SK-N-SH (cell line): ENCODE data around the gene C8G. TPM values are rescaled to one million over a fixed set of nuclear protein-coding genes. Genes with fewer than 3 reads are reported as not detected.

ENCODE experiments used
- CTCF ChIA-PET: fragments of 300-600, 350-600 bp; formaldehyde crosslinking; extraction: SDS; loops from one replicate; lab custom pipeline; 2021; lab: Yijun Ruan, JAX
- POLR2A ChIA-PET: fragments of 350-600 bp; sonication (Branson Sonifier 250); formaldehyde crosslinking; extraction: SDS; loops from one replicate; lab custom pipeline; 2020; ENCODE audit warnings: antibody characterized with exemption, inconsistent platforms; lab: Yijun Ruan, JAX
- DNase-seq: peaks from one replicate; pipeline ENCODE4 v3.0.0; 2012
- H2AFZ ChIP-seq: fragments of 200-600 bp; sonication (generic); 2 replicates; pipeline ENCODE4 v1.8.1; 2016; ENCODE audit warnings: antibody characterized with exemption, mild to moderate bottlenecking, low read depth
- H3F3A ChIP-seq: fragments of 200-600 bp; sonication (generic); replicated peaks from 2 replicates; pipeline ENCODE3; 2016; ENCODE audit warnings: antibody characterized with exemption, mild to moderate bottlenecking; ENCODE audit not compliant: insufficient read depth
- H3K27ac ChIP-seq, 2 experiments: fragments of 200-500 bp in 1 of 2; fragments of 200-600 bp in 1 of 2; sonication (Bioruptor generic) in 1 of 2; sonication (generic), shearing (Covaris generic) in 1 of 2; 2 replicates each; pipeline versions ENCODE4 v1.5.1 to v1.6.1; 2014 to 2016; ENCODE audit warnings: low read depth in 2 of 2, inconsistent platforms in 1 of 2, low read length in 1 of 2, mild to moderate bottlenecking in 1 of 2, mixed read lengths in 1 of 2
- H3K27me3 ChIP-seq: fragments of 200-600 bp; sonication (generic), shearing (Covaris generic); 2 replicates; pipeline ENCODE4 v1.6.1; 2016; ENCODE audit warnings: mixed run types; ENCODE audit not compliant: insufficient read depth
- H3K36me3 ChIP-seq, 2 experiments: fragments of 200-500 bp in 1 of 2; fragments of 200-600 bp in 1 of 2; sonication (Bioruptor generic) in 1 of 2; sonication (generic) in 1 of 2; replicated peaks in 1 of 2; 2 replicates each; pipeline versions ENCODE3 to v1.5.1; 2014 to 2016; ENCODE audit warnings: low read length in 1 of 2, mild to moderate bottlenecking in 1 of 2; ENCODE audit not compliant: insufficient read depth in 2 of 2, control insufficient read depth in 1 of 2
- H3K4me1 ChIP-seq, 2 experiments: fragments of 200-500 bp in 1 of 2; fragments of 200-600 bp in 1 of 2; sonication (Bioruptor generic) in 1 of 2; sonication (generic), shearing (Covaris generic) in 1 of 2; 2 replicates each; pipeline versions ENCODE4 v1.5.1 to v1.6.1; 2014 to 2016; ENCODE audit warnings: low read depth in 1 of 2, low read length in 1 of 2, mixed run types in 1 of 2; ENCODE audit not compliant: insufficient read depth in 2 of 2, control insufficient read depth in 1 of 2
- H3K4me2 ChIP-seq: fragments of 200-600 bp; sonication (generic), shearing (Covaris generic); 2 replicates; pipeline ENCODE4 v1.6.1; 2017; ENCODE audit warnings: mixed run types
- H3K4me3 ChIP-seq, 2 experiments: fragments of 200-500 bp in 1 of 2; fragments of 200-600 bp in 1 of 2; sonication (Bioruptor generic) in 1 of 2; sonication (generic), shearing (Covaris generic) in 1 of 2; 2 replicates each; pipeline versions ENCODE4 v1.5.1 to v1.8.1; 2014 to 2016; ENCODE audit warnings: low read depth in 2 of 2, inconsistent platforms in 1 of 2, low read length in 1 of 2, mild to moderate bottlenecking in 1 of 2, mixed read lengths in 1 of 2, moderate library complexity in 1 of 2
- H3K79me2 ChIP-seq: fragments of 200-600 bp; sonication (generic); 2 replicates; pipeline ENCODE4 v1.8.1; 2017; ENCODE audit warnings: mild to moderate bottlenecking; ENCODE audit not compliant: insufficient read depth
- H3K9ac ChIP-seq: fragments of 200-600 bp; sonication (generic); 2 replicates; pipeline ENCODE4 v1.6.1; 2017; ENCODE audit warnings: mixed run types
- H3K9me2 ChIP-seq: fragments of 200-600 bp; sonication (generic); 2 replicates; pipeline ENCODE4 v1.6.1; 2017; ENCODE audit warnings: mixed run types
- H3K9me3 ChIP-seq: fragments of 200-600 bp; sonication (generic); 2 replicates; pipeline ENCODE4 v1.6.1; 2017; ENCODE audit warnings: mixed run types, mild to moderate bottlenecking, moderate library complexity
- H4K20me1 ChIP-seq: fragments of 200-600 bp; sonication (generic); 2 replicates; pipeline ENCODE4 v1.6.1; 2017; ENCODE audit warnings: mild to moderate bottlenecking, mixed run types; ENCODE audit not compliant: insufficient read depth
- CHD2 ChIP-seq: fragments of 150-350 bp; IDR thresholded peaks from 2 replicates; pipeline ENCODE4 v1.6.1; 2018; ENCODE audit warnings: low read length; ENCODE audit not compliant: partially characterized antibody
- ELF1 ChIP-seq: IDR thresholded peaks from 2 replicates; pipeline ENCODE4 v1.4.0; 2012
- EZH2phosphoT487 ChIP-seq: fragments of 200-600 bp; sonication (generic); IDR thresholded peaks from 2 replicates; pipeline ENCODE4 v1.6.1; 2017; ENCODE audit warnings: low read depth, mixed run types, mild to moderate bottlenecking, antibody characterized with exemption, moderate library complexity, borderline replicate concordance
- FOSL2 ChIP-seq: IDR thresholded peaks from 2 replicates; pipeline ENCODE4 v1.4.0; 2012; ENCODE audit warnings: low read depth, mild to moderate bottlenecking, moderate library complexity, borderline replicate concordance
- FOXJ3 ChIP-seq: sonication (generic); formaldehyde crosslinking; IDR thresholded peaks from 2 replicates; pipeline ENCODE4 v1.5.1; 2020; ENCODE audit warnings: mild to moderate bottlenecking, missing genetic modification reagents
- GABPA ChIP-seq: IDR thresholded peaks from 2 replicates; pipeline ENCODE4 v1.4.0; 2012; ENCODE audit warnings: low read depth, mild to moderate bottlenecking
- GATA2 ChIP-seq: sonication (generic); formaldehyde crosslinking; IDR thresholded peaks from 2 replicates; pipeline ENCODE4 v1.5.0; 2020; ENCODE audit warnings: mild to moderate bottlenecking, missing genetic modification reagents
- IRF3 ChIP-seq: fragments of 150-350 bp; IDR thresholded peaks from 2 replicates; pipeline ENCODE4 v1.6.1; 2016; ENCODE audit warnings: mild to moderate bottlenecking, low read depth, low read length
- JUND ChIP-seq: IDR thresholded peaks from 2 replicates; pipeline ENCODE4 v1.4.0; 2012
- MXI1 ChIP-seq: IDR thresholded peaks from 2 replicates; pipeline ENCODE4 v1.6.1; 2012; ENCODE audit warnings: mild to moderate bottlenecking, low read depth, low read length, improper control_type of control experiment
- NFIC ChIP-seq: IDR thresholded peaks from 2 replicates; pipeline ENCODE4 v1.4.0; 2012; ENCODE audit warnings: borderline replicate concordance
- NRF1 ChIP-seq: IDR thresholded peaks from 2 replicates; pipeline ENCODE4 v1.6.1; 2012; ENCODE audit warnings: low read depth, mild to moderate bottlenecking, low read length
- PBX3 ChIP-seq: IDR thresholded peaks from 2 replicates; pipeline ENCODE4; 2012
- POLR2AphosphoS5 ChIP-seq: IDR thresholded peaks from 2 replicates; pipeline ENCODE4 v1.6.1; 2012; ENCODE audit warnings: low read depth, low read length
- RCOR1 ChIP-seq: fragments of 150-350 bp; IDR thresholded peaks from 2 replicates; pipeline ENCODE4 v1.6.1; 2017; ENCODE audit warnings: antibody characterized with exemption, low read length
- SMC3 ChIP-seq: IDR thresholded peaks from 2 replicates; pipeline ENCODE4 v1.6.1; 2012; ENCODE audit warnings: low read depth, low read length, improper control_type of control experiment
- TCF12 ChIP-seq: IDR thresholded peaks from 2 replicates; pipeline ENCODE4 v1.4.0; 2012
- TEAD4 ChIP-seq: IDR thresholded peaks from 2 replicates; pipeline ENCODE4 v1.4.0; 2012; ENCODE audit warnings: mild to moderate bottlenecking, borderline replicate concordance; ENCODE audit not compliant: insufficient read depth
- USF1 ChIP-seq: IDR thresholded peaks from 2 replicates; pipeline ENCODE4 v1.4.0; 2012; ENCODE audit warnings: low read depth, borderline replicate concordance
- YY1 ChIP-seq: IDR thresholded peaks from 2 replicates; pipeline ENCODE4 v1.4.0; 2012; ENCODE audit warnings: low read depth, mild to moderate bottlenecking
- ZBTB33 ChIP-seq: IDR thresholded peaks from 2 replicates; pipeline ENCODE4 v1.4.0; 2012; ENCODE audit warnings: low read depth, borderline replicate concordance
- WGBS: methylation state at CpG from one replicate; pipeline ENCODE4 v1.1.6; 2017; ENCODE audit warnings: low lambda C conversion rate; 5-methylcytosine and 5-hydroxymethylcytosine counted together
- polyA plus RNA-seq, 3 experiments: library from polyadenylated mRNA; depleted of rRNA; stranded (reverse); fragments of >200 nt; gene quantifications; 2 replicates each; pipeline ENCODE4 v1.2.3, GENCODE V29; 2012

Gene C8G
- polyA plus RNA-seq, 1 of the 3 experiments (the other 2 are of a cell fraction): 0.28 TPM

- Histone ChIP-seq H3K4me1 (peaks cover 0 to 5% of the 10 kb centered on the region in 2 experiments; a peak in 1 of 4 replicates), H3K79me2 (no peaks in the 10 kb centered on the region), H3F3A (no peaks in the 10 kb centered on the region), H3K4me3 (no peak overlapping the region)
- POLR2A ChIA-PET: no interaction called here
- no peak for TF ChIP-seq GABPA
- no peak for TF ChIP-seq TCF12
- TF ChIP-seq NRF1: no peak
- TF ChIP-seq FOSL2: no peak
- no peak for TF ChIP-seq USF1
- no peak for TF ChIP-seq IRF3
- no peak for TF ChIP-seq SMC3
- no peak for TF ChIP-seq RCOR1
- TF ChIP-seq POLR2AphosphoS5: no peak
- TF ChIP-seq TEAD4: no peak
- no peak for TF ChIP-seq EZH2phosphoT487
- no peak for TF ChIP-seq ELF1
- TF ChIP-seq CHD2: no peak
- no peak for TF ChIP-seq JUND
- TF ChIP-seq FOXJ3 (CRISPR knock-in tag): no peak
- TF ChIP-seq NFIC: no peak
- no peak for TF ChIP-seq YY1
- TF ChIP-seq, all 33 proteins: peak for 0
- Histone ChIP-seq H3K9me2 (no peaks in the 10 kb centered on the region), H3K4me2 (no peak overlapping the region), H2AFZ (no peak overlapping the region), H4K20me1 (no peaks in the 10 kb centered on the region), H3K9ac (no peak overlapping the region), H3K27me3 (no peaks in the 10 kb centered on the region), H3K36me3 (no peaks in the 10 kb centered on the region), H3K9me3 (no peaks in the 10 kb centered on the region), H3K27ac (no peak overlapping the region)
- no peak for DNase-seq
- CTCF ChIA-PET: interaction anchor here (1.1 to 1.2 kb wide), 2 partner anchors 42 to 43 kb away, joined by 3 read pairs; partner anchors contain the start of gene FBXW5
- WGBS: 93% methylated on average over 10 of the region's 33 CpGs
These were observed 40.8 kb downstream of the C8G start for GRCh38 chr9:136985853-136986252.

GRCh38 chr9:136988872-136989271 lies 43.8 kb downstream of the C8G start:
- Histone ChIP-seq H3F3A (no peaks in the 10 kb centered on the region), H3K9me3 (no peaks in the 10 kb centered on the region), H3K36me3 (peaks cover 0 to 5% of the 10 kb centered on the region in 2 experiments), H2AFZ (no peak overlapping the region; the same call in 1 of the 2 replicates), H3K27ac (no peak overlapping the region), H3K4me1 (peaks cover 0 to 11% of the 10 kb centered on the region in 2 experiments; a peak in 1 of 4 replicates), H3K79me2 (peaks cover 15% of the 10 kb centered on the region; the same call in 1 of the 2 replicates), H3K27me3 (no peaks in the 10 kb centered on the region), H3K9ac (no peak overlapping the region), H3K4me3 (no peak overlapping the region), H3K4me2 (no peak overlapping the region), H4K20me1 (0 out of 2 replicates have a peak, but pooled peaks cover 3% of the 10 kb centered on the region), H3K9me2 (no peaks in the 10 kb centered on the region)
- CTCF ChIA-PET: interaction anchor here (0.6 to 1.2 kb wide), 4 partner anchors 40 to 227 kb away, joined by 3 to 6 read pairs (median 3); no protein-coding TSS in a partner anchor
- POLR2A ChIA-PET: interaction anchor here (0.6 kb wide), 1 partner anchor 142 kb away, joined by 4 read pairs; no protein-coding TSS in a partner anchor
- TF ChIP-seq IRF3 (no peak), ZBTB33 (no peak), GATA2 (CRISPR knock-in tag) (no peak), SMC3 (no peak), MXI1 (no peak), YY1 (no peak), TEAD4 (no peak), RCOR1 (no peak), EZH2phosphoT487 (no peak), FOXJ3 (CRISPR knock-in tag) (no peak), JUND (no peak), PBX3 (no peak)
- no peak for DNase-seq
- 92% methylated on average over 4 of the region's 4 CpGs for WGBS
